ENCODE results near the gene CAT. TPM values are rescaled to one million over a fixed set of nuclear protein-coding genes. Genes with fewer than 3 reads are reported as not detected.

The CAT gene
- total and polyA plus RNA-seq, 2 donors (not counting 1 experiment from before 2014, with no cell fraction given): 93.8 to 113 TPM

DNA sequence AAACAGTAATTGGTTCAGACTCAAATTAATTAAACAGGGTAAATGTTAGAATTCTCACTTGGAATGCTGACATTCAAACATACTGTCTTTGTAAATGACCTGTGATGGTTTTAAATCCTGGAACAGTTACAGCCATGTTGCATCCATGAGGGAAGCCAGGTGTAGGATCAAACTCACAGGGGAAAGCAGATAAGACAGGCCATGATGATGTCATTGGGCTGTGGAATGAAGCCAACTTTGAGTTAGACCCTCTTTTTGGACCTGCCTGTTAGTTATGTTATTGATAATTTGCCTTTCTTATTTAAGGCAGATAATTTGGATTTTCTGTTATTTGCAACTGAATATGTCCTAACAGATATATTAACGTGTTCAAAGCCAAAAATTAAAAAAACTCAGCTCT lies 41.6 kb upstream of the CAT start:
- Histone ChIP-seq H3K9me3 (ENCODE audit: control insufficient read depth, insufficient read depth, low read depth, low read length) (no peaks in the 10 kb centered on the region), H2AFZ (ENCODE audit: low read length) (no peak overlapping the region), H4K20me1 (ENCODE audit: control insufficient read depth, extremely low read depth, insufficient read depth, low read length) (no peaks in the 10 kb centered on the region), H3K36me3 (ENCODE audit: control insufficient read depth, insufficient read depth, low read length) (no peaks in the 10 kb centered on the region), H3K4me2 (ENCODE audit: extremely low read depth, insufficient read depth, low read length) (no peak overlapping the region), H3K4me1 (ENCODE audit: control insufficient read depth, extremely low read depth, insufficient read depth, low read length) (peaks cover 2% of the 10 kb centered on the region), H3K4me3 (replicated peaks in 1 of 4; ENCODE audit: control extremely low read depth in 1 of 4, insufficient read depth in 1 of 4, low read depth in 3 of 4, low read length in 4 of 4) (no peak overlapping the region), H3K27me3 (ENCODE audit: control insufficient read depth, insufficient read depth, low read length) (no peaks in the 10 kb centered on the region), H3K9ac (ENCODE audit: insufficient read depth, low read length) (no peak overlapping the region), H3K79me2 (ENCODE audit: control insufficient read depth, insufficient read depth, low read length) (no peaks in the 10 kb centered on the region), H3K27ac (ENCODE audit: insufficient read depth, low read length) (no peak overlapping the region)
- no peak for TF ChIP-seq EZH2 (IDR thresholded peaks at IDR 0.05; ENCODE audit: low read length, missing control alignments)
- TF ChIP-seq CTCF (conservative IDR thresholded peaks at IDR 0.05 in 1 of 2, IDR thresholded peaks at IDR 0.05 in 1 of 2; ENCODE audit: low read depth in 1 of 2, low read length in 2 of 2): no peak
- no peak for DNase-seq (ENCODE audit: low read depth in 2 of 2)

DNA sequence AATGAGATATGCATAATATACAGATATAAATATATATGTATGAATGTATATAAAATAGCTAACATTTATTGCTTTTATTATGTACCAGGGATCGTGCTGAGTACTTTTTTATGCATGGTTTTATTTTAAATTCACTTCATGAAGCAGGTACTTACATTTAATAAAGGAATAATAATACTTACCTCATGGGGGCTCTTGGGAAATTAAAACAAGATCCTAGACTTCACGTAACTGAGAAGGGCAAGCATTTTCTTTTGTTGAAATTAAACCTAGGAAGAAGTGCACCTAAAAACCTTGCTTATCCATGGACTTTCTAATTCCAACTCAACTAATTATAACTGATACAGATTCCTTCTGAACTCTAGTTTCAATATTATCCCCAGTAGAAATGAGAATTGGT lies 40.9 kb upstream of the CAT start:
- Histone ChIP-seq H3K4me3 (replicated peaks in 1 of 4; ENCODE audit: control extremely low read depth in 1 of 4, insufficient read depth in 1 of 4, low read depth in 3 of 4, low read length in 4 of 4) (no peak overlapping the region), H3K4me1 (ENCODE audit: control insufficient read depth, extremely low read depth, insufficient read depth, low read length) (peaks cover 2% of the 10 kb centered on the region), H3K79me2 (ENCODE audit: control insufficient read depth, insufficient read depth, low read length) (no peaks in the 10 kb centered on the region), H4K20me1 (ENCODE audit: control insufficient read depth, extremely low read depth, insufficient read depth, low read length) (no peaks in the 10 kb centered on the region), H3K27me3 (ENCODE audit: control insufficient read depth, insufficient read depth, low read length) (no peaks in the 10 kb centered on the region), H3K4me2 (ENCODE audit: extremely low read depth, insufficient read depth, low read length) (no peak overlapping the region), H3K9me3 (ENCODE audit: control insufficient read depth, insufficient read depth, low read depth, low read length) (no peaks in the 10 kb centered on the region), H3K27ac (ENCODE audit: insufficient read depth, low read length) (no peak overlapping the region), H3K36me3 (ENCODE audit: control insufficient read depth, insufficient read depth, low read length) (no peaks in the 10 kb centered on the region), H2AFZ (ENCODE audit: low read length) (no peak overlapping the region), H3K9ac (ENCODE audit: insufficient read depth, low read length) (no peak overlapping the region)
- TF ChIP-seq CTCF (conservative IDR thresholded peaks at IDR 0.05 in 1 of 2, IDR thresholded peaks at IDR 0.05 in 1 of 2; ENCODE audit: low read depth in 1 of 2, low read length in 2 of 2) (no peak), EZH2 (IDR thresholded peaks at IDR 0.05; ENCODE audit: low read length, missing control alignments) (no peak)
- no peak for DNase-seq (ENCODE audit: low read depth in 2 of 2)

- TF ChIP-seq CTCF (conservative IDR thresholded peaks at IDR 0.05 in 1 of 2, IDR thresholded peaks at IDR 0.05 in 1 of 2; ENCODE audit: low read depth in 1 of 2, low read length in 2 of 2): no peak
- TF ChIP-seq EZH2 (IDR thresholded peaks at IDR 0.05; ENCODE audit: low read length, missing control alignments): no peak
- H3K27me3 ChIP-seq (ENCODE audit: control insufficient read depth, insufficient read depth, low read length): peaks cover 4% of the 10 kb centered on the region
- no peaks in the 10 kb centered on the region for H3K79me2 ChIP-seq (ENCODE audit: control insufficient read depth, insufficient read depth, low read length)
- H3K4me3 ChIP-seq (replicated peaks in 1 of 4; ENCODE audit: control extremely low read depth in 1 of 4, insufficient read depth in 1 of 4, low read depth in 3 of 4, low read length in 4 of 4): no peak overlapping the region
- no peaks in the 10 kb centered on the region for H3K36me3 ChIP-seq (ENCODE audit: control insufficient read depth, insufficient read depth, low read length)
- H3K4me2 ChIP-seq (ENCODE audit: extremely low read depth, insufficient read depth, low read length): no peak overlapping the region
- H3K4me1 ChIP-seq (ENCODE audit: control insufficient read depth, extremely low read depth, insufficient read depth, low read length): no peaks in the 10 kb centered on the region
- no peaks in the 10 kb centered on the region for H4K20me1 ChIP-seq (ENCODE audit: control insufficient read depth, extremely low read depth, insufficient read depth, low read length)
- no peak overlapping the region for H2AFZ ChIP-seq (ENCODE audit: low read length)
- H3K9ac ChIP-seq (ENCODE audit: insufficient read depth, low read length): no peak overlapping the region
- no peak overlapping the region for H3K27ac ChIP-seq (ENCODE audit: insufficient read depth, low read length)
- no peaks in the 10 kb centered on the region for H3K9me3 ChIP-seq (ENCODE audit: control insufficient read depth, insufficient read depth, low read depth, low read length)
- DNase-seq (ENCODE audit: low read depth in 2 of 2): no peak
Observed at GRCh38 chr11:34403431-34403830, 35.3 kb upstream of the CAT start.

Data from fibroblast of lung (primary cell).